GM23338 (cell line): Measurements from ENCODE around the gene PSAPL1. TPM values are rescaled to one million over a fixed set of nuclear protein-coding genes. Genes with fewer than 3 reads are reported as not detected.

ENCODE experiments used
- ATAC-seq: fragments of 200-7000 bp; cut with Tn5 transposase; 3 replicates; pipeline ENCODE4 v1.9.1; 2020
- DNase-seq: peaks from one replicate; pipeline ENCODE4 v3.0.0-alpha.2; 2015; ENCODE audit warnings: low spot score
- H2AFZ ChIP-seq: fragments of 200-600 bp; sonication (generic); 2 replicates; pipeline ENCODE4 v1.8.0; 2016; ENCODE audit warnings: antibody characterized with exemption, mild to moderate bottlenecking, moderate library complexity
- H3F3A ChIP-seq: fragments of 200-600 bp; sonication (generic); replicated peaks from 2 replicates; pipeline ENCODE4 v1.8.0; 2017; ENCODE audit warnings: antibody characterized with exemption, mixed run types, low read depth
- H3K27ac ChIP-seq: fragments of 200-600 bp; sonication (generic); 2 replicates; pipeline ENCODE4 v1.6.1; 2016; ENCODE audit warnings: low read depth
- H3K27me3 ChIP-seq: fragments of 200-600 bp; sonication (generic); 2 replicates; pipeline ENCODE4 v1.8.0; 2016; ENCODE audit warnings: mild to moderate bottlenecking, mixed run types, moderate library complexity; ENCODE audit not compliant: insufficient read depth
- H3K36me3 ChIP-seq: fragments of 200-600 bp; sonication (generic); 2 replicates; pipeline ENCODE4 v1.8.0; 2016; ENCODE audit warnings: mild to moderate bottlenecking; ENCODE audit not compliant: insufficient read depth
- H3K4me1 ChIP-seq: fragments of 200-600 bp; sonication (generic); 2 replicates; pipeline ENCODE4 v1.8.0; 2016; ENCODE audit warnings: mild to moderate bottlenecking, moderate library complexity; ENCODE audit not compliant: insufficient read depth
- H3K4me2 ChIP-seq: fragments of 200-600 bp; sonication (generic); 2 replicates; pipeline ENCODE4 v1.7.1; 2017; ENCODE audit warnings: mixed run types
- H3K4me3 ChIP-seq: fragments of 200-600 bp; sonication (generic); 2 replicates; pipeline ENCODE4 v1.6.1; 2016; ENCODE audit warnings: mixed run types
- H3K79me2 ChIP-seq: fragments of 200-600 bp; sonication (generic); replicated peaks from 2 replicates; pipeline ENCODE4 v1.8.0; 2017; ENCODE audit warnings: mild to moderate bottlenecking; ENCODE audit not compliant: insufficient read depth
- H3K9me2 ChIP-seq: fragments of 200-600 bp; sonication (generic); 2 replicates; pipeline ENCODE4 v1.8.0; 2017; ENCODE audit not compliant: insufficient read depth
- H4K20me1 ChIP-seq: fragments of 200-600 bp; sonication (generic); replicated peaks from 2 replicates; pipeline ENCODE4 v1.8.0; 2017; ENCODE audit warnings: mild to moderate bottlenecking; ENCODE audit not compliant: insufficient read depth
- H3K27ac Mint-ChIP-seq: 2 replicates; pipeline ENCODE4 v1.8.0; 2020; ENCODE audit warnings: inconsistent platforms, mild to moderate bottlenecking, moderate library complexity, mixed read lengths
- H3K27me3 Mint-ChIP-seq: 3 replicates; pipeline ENCODE4 v1.8.0; 2022; ENCODE audit warnings: low read depth, mild to moderate bottlenecking, moderate library complexity, mixed read lengths, inconsistent platforms; ENCODE audit not compliant: insufficient read depth, poor library complexity
- H3K36me3 Mint-ChIP-seq: 3 replicates; pipeline ENCODE4 v1.8.0; 2021; ENCODE audit warnings: low read depth, mild to moderate bottlenecking, inconsistent platforms, moderate library complexity, mixed read lengths
- H3K4me1 Mint-ChIP-seq: 3 replicates; pipeline ENCODE4 v1.8.0; 2020; ENCODE audit warnings: mild to moderate bottlenecking, inconsistent platforms, mixed read lengths
- H3K4me3 Mint-ChIP-seq: 3 replicates; pipeline ENCODE4 v1.8.0; 2021; ENCODE audit warnings: moderate library complexity, mild to moderate bottlenecking, inconsistent platforms, mixed read lengths
- H3K9me3 Mint-ChIP-seq: 3 replicates; pipeline ENCODE4 v1.8.0; 2020; ENCODE audit warnings: moderate library complexity, mild to moderate bottlenecking, inconsistent platforms, mixed read lengths
- EZH2phosphoT487 ChIP-seq: fragments of 200-600 bp; sonication (generic); IDR thresholded peaks from one replicate; pipeline ENCODE4 v1.8.1; 2018; ENCODE audit warnings: antibody characterized with exemption; ENCODE audit not compliant: unreplicated experiment
- REST ChIP-seq: IDR thresholded peaks from one replicate; pipeline ENCODE4 v1.6.1; 2018; ENCODE audit warnings: antibody characterized with exemption; ENCODE audit not compliant: unreplicated experiment
- ZNF462 ChIP-seq: fragments of 250-450 bp; sonication (Bioruptor Pico); IDR thresholded peaks from 2 replicates; pipeline ENCODE4 v1.5.0; 2020; ENCODE audit warnings: mild to moderate bottlenecking, moderate library complexity
- polyA plus RNA-seq: library from polyadenylated mRNA; unstranded; fragments of >200 nt; fragmentation: Nextera tagmentation; extraction: Ambion mirVana; gene quantifications from 2 replicates; pipeline ENCODE4 v1.2.1, GENCODE V29; 2016
- total RNA-seq: library from RNA; depleted of rRNA; stranded (reverse); fragments of >200 nt; shearing (Covaris generic); gene quantifications from 2 replicates; pipeline ENCODE4 v1.2.3, GENCODE V29; 2014
- TF ChIP-seq, protein P1 (sequence below): IDR thresholded peaks from 2 replicates; pipeline ENCODE4 v1.6.1; 2016; ENCODE audit warnings: antibody characterized with exemption

Gene PSAPL1
- total and polyA plus RNA-seq, 2 experiments from 2014 or later, result not detected

DNA sequence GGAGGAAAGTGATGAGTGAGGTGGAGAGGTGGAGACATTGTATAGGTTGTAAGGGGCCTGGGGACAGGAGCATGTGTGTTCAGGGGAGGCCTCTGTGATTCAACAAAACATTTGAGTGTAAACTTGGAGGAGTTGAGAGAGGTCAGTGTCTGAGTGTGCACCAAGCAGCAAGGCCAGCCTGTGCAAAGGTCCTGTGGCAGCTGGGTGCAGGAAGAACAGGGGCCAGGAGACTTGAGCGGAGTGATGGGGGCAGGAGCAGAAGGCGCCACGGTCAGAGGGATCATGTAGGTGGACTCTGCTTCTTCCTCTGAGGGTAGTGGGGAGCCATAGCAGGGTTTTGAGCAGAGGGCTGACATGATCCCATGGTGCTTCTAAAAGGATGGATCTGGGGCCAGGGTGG is 9.6 kb upstream of the PSAPL1 start:
- no peak overlapping the region for H3K4me3 Mint-ChIP-seq
- Histone ChIP-seq H3K36me3 (no peaks in the 10 kb centered on the region), H3K27me3 (no peaks in the 10 kb centered on the region), H3K27ac (no peak overlapping the region), H2AFZ (no peak overlapping the region), H3K79me2 (no peaks in the 10 kb centered on the region), H3K4me1 (no peaks in the 10 kb centered on the region), H3K4me2 (no peak overlapping the region), H4K20me1 (no peaks in the 10 kb centered on the region), H3K9me2 (no peaks in the 10 kb centered on the region), H3F3A (no peaks in the 10 kb centered on the region), H3K4me3 (no peak overlapping the region)
- DNase-seq, result no peak
- TF ChIP-seq EZH2phosphoT487 (no peak), ZNF462 (CRISPR knock-in tag) (no peak)
- TF ChIP-seq, protein P1, sequence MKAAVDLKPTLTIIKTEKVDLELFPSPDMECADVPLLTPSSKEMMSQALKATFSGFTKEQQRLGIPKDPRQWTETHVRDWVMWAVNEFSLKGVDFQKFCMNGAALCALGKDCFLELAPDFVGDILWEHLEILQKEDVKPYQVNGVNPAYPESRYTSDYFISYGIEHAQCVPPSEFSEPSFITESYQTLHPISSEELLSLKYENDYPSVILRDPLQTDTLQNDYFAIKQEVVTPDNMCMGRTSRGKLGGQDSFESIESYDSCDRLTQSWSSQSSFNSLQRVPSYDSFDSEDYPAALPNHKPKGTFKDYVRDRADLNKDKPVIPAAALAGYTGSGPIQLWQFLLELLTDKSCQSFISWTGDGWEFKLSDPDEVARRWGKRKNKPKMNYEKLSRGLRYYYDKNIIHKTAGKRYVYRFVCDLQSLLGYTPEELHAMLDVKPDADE, result no peak
- peaks cover 10% of the 10 kb centered on the region for H3K9me3 Mint-ChIP-seq
- H3K4me1 Mint-ChIP-seq, result peaks cover 19% of the 10 kb centered on the region
- H3K36me3 Mint-ChIP-seq, result peaks cover 3% of the 10 kb centered on the region; the same call in 1 of the 3 replicates
- no peak for ATAC-seq
- peaks cover 5% of the 10 kb centered on the region for H3K27me3 Mint-ChIP-seq
- no peak overlapping the region for H3K27ac Mint-ChIP-seq

- H3K27ac Mint-ChIP-seq, result no peak overlapping the region
- H3K36me3 Mint-ChIP-seq, result peaks cover 3% of the 10 kb centered on the region; the same call in 1 of the 3 replicates
- H3K27me3 Mint-ChIP-seq, result peaks cover 5% of the 10 kb centered on the region
- H3K4me1 Mint-ChIP-seq, result peaks cover 19% of the 10 kb centered on the region
- no peak overlapping the region for H2AFZ ChIP-seq
- H4K20me1 ChIP-seq, result no peaks in the 10 kb centered on the region
- no peaks in the 10 kb centered on the region for H3K79me2 ChIP-seq
- H3K9me2 ChIP-seq, result no peaks in the 10 kb centered on the region
- no peaks in the 10 kb centered on the region for H3K36me3 ChIP-seq
- H3K9me3 Mint-ChIP-seq, result peaks cover 16% of the 10 kb centered on the region
- H3K4me3 ChIP-seq, result no peak overlapping the region
- peak overlapping the region; percentile 20; the same call in 1 of the 2 replicates for H3K4me2 ChIP-seq
- DNase-seq (no peak), ATAC-seq (peak; percentile 38; the same call in 2 of the 3 replicates)
- H3K4me1 ChIP-seq, result no peaks in the 10 kb centered on the region
- no peaks in the 10 kb centered on the region for H3K27me3 ChIP-seq
- H3K27ac ChIP-seq, result no peak overlapping the region
- peak overlapping the region; percentile 23; the same call in 1 of the 3 replicates for H3K4me3 Mint-ChIP-seq
- no peaks in the 10 kb centered on the region for H3F3A ChIP-seq
- no peak for TF ChIP-seq REST
- TF ChIP-seq, protein P1, result no peak
Measured at GRCh38 chr4:7442574-7443162, 7.9 kb upstream of the PSAPL1 start.
